ENCODE measurements around the gene YPEL1. TPM values are rescaled to one million over a fixed set of nuclear protein-coding genes. Genes with fewer than 3 reads are reported as not detected.
A peak's percentile ranks its signal among the peaks of the same experiment; 100 is the strongest.

Gene YPEL1
- total RNA-seq, 1 donor from 2014 or later, result 11.5 TPM

GRCh38 chr22:21669026-21669425, 66.6 kb downstream of the YPEL1 start:
- no peaks in the 10 kb centered on the region for H3K9me3 Mint-ChIP-seq (ENCODE audit: unreplicated experiment)
- H3K4me3 Mint-ChIP-seq (ENCODE audit: unreplicated experiment), result no peak overlapping the region
- peaks cover 12% of the 10 kb centered on the region for H3K36me3 Mint-ChIP-seq (ENCODE audit: low read depth, unreplicated experiment)
- no peak for DNase-seq (ENCODE audit: low spot score)
- TF ChIP-seq CTCF (IDR thresholded peaks at IDR 0.05; ENCODE audit: unreplicated experiment), result no peak
- peaks cover 15% of the 10 kb centered on the region for H3K27me3 Mint-ChIP-seq (ENCODE audit: unreplicated experiment)
- H3K4me1 Mint-ChIP-seq (ENCODE audit: unreplicated experiment), result peaks cover 11% of the 10 kb centered on the region
- no peak overlapping the region for H3K27ac Mint-ChIP-seq (ENCODE audit: unreplicated experiment)

- Mint-ChIP-seq H3K9me3 (ENCODE audit: unreplicated experiment) (no peaks in the 10 kb centered on the region), H3K36me3 (ENCODE audit: low read depth, unreplicated experiment) (peaks cover 7% of the 10 kb centered on the region), H3K27me3 (ENCODE audit: unreplicated experiment) (peaks cover 15% of the 10 kb centered on the region), H3K27ac (ENCODE audit: unreplicated experiment) (peak overlapping the region; percentile 83), H3K4me3 (ENCODE audit: unreplicated experiment) (peak overlapping the region; percentile 99), H3K4me1 (ENCODE audit: unreplicated experiment) (peaks cover 11% of the 10 kb centered on the region)
- no peak for TF ChIP-seq CTCF (IDR thresholded peaks at IDR 0.05; ENCODE audit: unreplicated experiment)
- no peak for DNase-seq (ENCODE audit: low spot score)
Observed at GRCh38 chr22:21666786-21667185, 68.8 kb downstream of the YPEL1 start.

- Mint-ChIP-seq H3K36me3 (ENCODE audit: low read depth, unreplicated experiment) (peaks cover 7% of the 10 kb centered on the region), H3K9me3 (ENCODE audit: unreplicated experiment) (no peaks in the 10 kb centered on the region), H3K27ac (ENCODE audit: unreplicated experiment) (peak overlapping the region; percentile 40), H3K27me3 (ENCODE audit: unreplicated experiment) (peaks cover 15% of the 10 kb centered on the region), H3K4me1 (ENCODE audit: unreplicated experiment) (peaks cover 11% of the 10 kb centered on the region), H3K4me3 (ENCODE audit: unreplicated experiment) (peak overlapping the region; percentile 99)
- no peak for TF ChIP-seq CTCF (IDR thresholded peaks at IDR 0.05; ENCODE audit: unreplicated experiment)
- DNase-seq (ENCODE audit: low spot score), result no peak
Observed at GRCh38 chr22:21665047-21665851, 70.3 kb downstream of the YPEL1 start.

GRCh38 chr22:21663738-21664137, 71.9 kb downstream of the YPEL1 start:
- Mint-ChIP-seq H3K9me3 (ENCODE audit: unreplicated experiment) (no peaks in the 10 kb centered on the region), H3K36me3 (ENCODE audit: low read depth, unreplicated experiment) (peaks cover 7% of the 10 kb centered on the region), H3K27ac (ENCODE audit: unreplicated experiment) (no peak overlapping the region), H3K4me1 (ENCODE audit: unreplicated experiment) (peaks cover 11% of the 10 kb centered on the region), H3K27me3 (ENCODE audit: unreplicated experiment) (peaks cover 17% of the 10 kb centered on the region), H3K4me3 (ENCODE audit: unreplicated experiment) (peak overlapping the region; percentile 0)
- TF ChIP-seq CTCF (IDR thresholded peaks at IDR 0.05; ENCODE audit: unreplicated experiment), result no peak
- no peak for DNase-seq (ENCODE audit: low spot score)

GRCh38 chr22:21661991-21662390, 73.6 kb downstream of the YPEL1 start:
- no peak overlapping the region for H3K27ac Mint-ChIP-seq (ENCODE audit: unreplicated experiment)
- H3K4me3 Mint-ChIP-seq (ENCODE audit: unreplicated experiment), result no peak overlapping the region
- no peak for DNase-seq (ENCODE audit: low spot score)
- H3K4me1 Mint-ChIP-seq (ENCODE audit: unreplicated experiment), result peaks cover 9% of the 10 kb centered on the region
- H3K36me3 Mint-ChIP-seq (ENCODE audit: low read depth, unreplicated experiment), result peaks cover 4% of the 10 kb centered on the region
- H3K9me3 Mint-ChIP-seq (ENCODE audit: unreplicated experiment), result no peaks in the 10 kb centered on the region
- peaks cover 14% of the 10 kb centered on the region for H3K27me3 Mint-ChIP-seq (ENCODE audit: unreplicated experiment)
- TF ChIP-seq CTCF (IDR thresholded peaks at IDR 0.05; ENCODE audit: unreplicated experiment), result no peak
